HepG2 (cell line): ENCODE results near the gene ZMYND8. TPM values are rescaled to one million over a fixed set of nuclear protein-coding genes. Genes with fewer than 3 reads are reported as not detected.

ENCODE experiments used
- CBFB ChIP-seq: sonication (generic); formaldehyde crosslinking; IDR thresholded peaks from 2 replicates; pipeline ENCODE4 v1.4.0; 2020; ENCODE audit warnings: missing genetic modification reagents
- FIP1L1 ChIP-seq: fragments of 200-400 bp; formaldehyde crosslinking; IDR thresholded peaks from 2 replicates; pipeline ENCODE4 v1.6.1; 2018; ENCODE audit warnings: low read depth, mild to moderate bottlenecking, low read length, moderate library complexity, borderline replicate concordance; ENCODE audit not compliant: insufficient read depth
- ISX ChIP-seq: sonication (generic); formaldehyde crosslinking; conservative IDR thresholded peaks from 2 replicates; pipeline ENCODE4 v1.5.0; 2020; ENCODE audit warnings: missing genetic modification reagents
- KAT7 ChIP-seq: IDR thresholded peaks from 2 replicates; pipeline ENCODE4 v1.6.1; 2018; ENCODE audit warnings: borderline replicate concordance, missing compliant biosample characterization
- KDM5A ChIP-seq: fragments of 200-600 bp; sonication (generic); IDR thresholded peaks from 2 replicates; pipeline ENCODE4 v1.7.0; 2018; ENCODE audit warnings: antibody characterized with exemption, mild to moderate bottlenecking, low read length, borderline replicate concordance
- MAFG ChIP-seq: sonication (generic); formaldehyde crosslinking; IDR thresholded peaks from 2 replicates; pipeline ENCODE4 v1.5.1; 2020; ENCODE audit warnings: mild to moderate bottlenecking, missing genetic modification reagents
- PRMT3 ChIP-seq: sonication (generic); formaldehyde crosslinking; IDR thresholded peaks from 2 replicates; pipeline ENCODE4 v1.8.1; 2022; ENCODE audit warnings: low read depth, mild to moderate bottlenecking, moderate library complexity, missing genetic modification reagents, borderline replicate concordance
- RFX3 ChIP-seq: IDR thresholded peaks from 2 replicates; pipeline ENCODE4 v1.6.1; 2016; ENCODE audit warnings: missing biosample characterization, missing genetic modification reagents
- TBX2 ChIP-seq: sonication (generic); formaldehyde crosslinking; IDR thresholded peaks from 2 replicates; pipeline ENCODE4 v1.5.0; 2020; ENCODE audit warnings: missing genetic modification reagents, mild to moderate bottlenecking, borderline replicate concordance
- TOPORS ChIP-seq: sonication (generic); formaldehyde crosslinking; IDR thresholded peaks from 2 replicates; pipeline ENCODE4 v1.8.0; 2023; ENCODE audit warnings: mild to moderate bottlenecking, missing genetic modification reagents
- ZIK1 ChIP-seq: sonication (generic); formaldehyde crosslinking; IDR thresholded peaks from 2 replicates; pipeline ENCODE4 v1.5.0; 2020; ENCODE audit warnings: mild to moderate bottlenecking, low read depth, missing genetic modification reagents, borderline replicate concordance
- ZKSCAN5 ChIP-seq: sonication (generic); formaldehyde crosslinking; IDR thresholded peaks from 2 replicates; pipeline ENCODE4 v1.5.1; 2020; ENCODE audit warnings: mild to moderate bottlenecking, missing genetic modification reagents
- ZNF136 ChIP-seq: sonication (generic); formaldehyde crosslinking; IDR thresholded peaks from 2 replicates; pipeline ENCODE4 v1.8.1; 2022; ENCODE audit warnings: low read depth, mild to moderate bottlenecking, moderate library complexity, missing genetic modification reagents
- ZNF253 ChIP-seq: sonication (generic); formaldehyde crosslinking; IDR thresholded peaks from 2 replicates; pipeline ENCODE4 v1.8.0; 2022; ENCODE audit warnings: mild to moderate bottlenecking, missing genetic modification reagents, borderline replicate concordance
- ZNF496 ChIP-seq: sonication (generic); formaldehyde crosslinking; IDR thresholded peaks from 2 replicates; pipeline ENCODE4 v1.8.1; 2023; ENCODE audit warnings: mild to moderate bottlenecking, moderate library complexity, missing genetic modification reagents; ENCODE audit not compliant: insufficient replicate concordance
- ZNF546 ChIP-seq: sonication (generic); formaldehyde crosslinking; conservative IDR thresholded peaks from 2 replicates; pipeline ENCODE4 v1.8.1; 2023; ENCODE audit warnings: mild to moderate bottlenecking, missing genetic modification reagents
- ZNF652 ChIP-seq: IDR thresholded peaks from 2 replicates; pipeline ENCODE4 v1.6.1; 2016; ENCODE audit warnings: low read depth, borderline replicate concordance
- polyA plus RNA-seq, 8 experiments: library from polyadenylated mRNA; depleted of rRNA in 3 of 8; stranded (reverse) in 7 of 8; unstranded in 1 of 8; fragments of >200 nt; fragmentation: Illumina TruSeq in 4 of 8; extraction: Trizol in 4 of 8; gene quantifications; 2 replicates each; pipeline versions ENCODE4 v1.2.1 to v1.2.3, GENCODE V29; 2011 to 2016; ENCODE audit warnings: low read depth in 4 of 8, missing spikeins in 1 of 8, mixed read lengths in 1 of 8; ENCODE audit not compliant: insufficient read depth in 1 of 8
- total RNA-seq, 5 experiments: library from RNA; depleted of rRNA; stranded (reverse); fragments of >200 nt; fragmentation: Illumina TruSeq; extraction: Trizol; gene quantifications; 2 replicates each; pipeline ENCODE4 v1.2.3, GENCODE V29; 2016; ENCODE audit warnings: low read depth in 1 of 5
- TF ChIP-seq, protein P1 (sequence below): sonication (generic); formaldehyde crosslinking; IDR thresholded peaks from 2 replicates; pipeline ENCODE4 v1.5.0; 2020; ENCODE audit warnings: mild to moderate bottlenecking, missing genetic modification reagents, borderline replicate concordance
- TF ChIP-seq, protein P2 (sequence below): IDR thresholded peaks from 2 replicates; pipeline ENCODE4 v1.6.1; 2012; ENCODE audit warnings: inconsistent platforms
- TF ChIP-seq, protein P3 (sequence below): sonication (generic); formaldehyde crosslinking; IDR thresholded peaks from 2 replicates; pipeline ENCODE4 v1.5.1; 2020; ENCODE audit warnings: missing genetic modification reagents, mild to moderate bottlenecking, borderline replicate concordance

ZMYND8 gene
- total and polyA plus RNA-seq, 2 of the 13 experiments (the other 11 are each of a cell fraction or from before 2014, with no cell fraction given), result 53.9 to 84.7 TPM

DNA sequence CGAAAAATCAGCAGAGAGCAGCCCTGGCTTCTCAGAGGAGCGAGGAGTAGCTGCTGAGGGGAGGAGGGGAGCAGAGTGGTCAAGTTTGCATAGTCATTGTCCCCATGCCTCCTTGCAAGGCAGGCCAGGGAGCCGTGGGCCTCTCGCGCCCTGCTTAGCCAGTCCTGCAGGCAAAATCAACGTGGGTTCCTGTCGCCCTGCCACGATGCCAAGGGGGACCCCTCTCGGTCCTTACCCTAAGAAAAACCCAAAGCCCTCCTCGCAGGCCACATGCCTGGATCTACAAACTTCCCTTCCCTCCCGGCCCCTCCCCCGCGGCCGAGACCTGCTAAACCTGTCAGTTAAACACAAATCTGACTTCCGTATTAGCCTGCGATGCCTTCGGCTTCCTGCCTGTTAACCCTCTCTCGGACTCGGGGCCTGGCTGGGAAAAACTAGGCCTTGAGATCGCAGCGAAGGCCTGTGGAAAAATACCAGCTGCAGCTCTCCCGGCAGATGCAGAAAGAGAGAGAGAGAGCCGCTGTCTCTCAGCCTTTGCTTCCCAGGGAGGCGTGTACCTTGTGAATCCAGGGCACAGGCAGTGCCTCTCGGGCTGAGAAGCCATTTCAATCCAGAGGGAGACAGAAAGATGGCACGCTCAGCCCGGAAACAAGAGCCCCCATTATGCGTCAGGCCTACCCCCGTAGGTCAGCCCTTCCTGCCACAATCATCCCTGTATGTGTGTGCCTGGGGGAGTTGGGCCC is 968 bp upstream of the ZMYND8 start (continued):
- TF ChIP-seq, protein P1, sequence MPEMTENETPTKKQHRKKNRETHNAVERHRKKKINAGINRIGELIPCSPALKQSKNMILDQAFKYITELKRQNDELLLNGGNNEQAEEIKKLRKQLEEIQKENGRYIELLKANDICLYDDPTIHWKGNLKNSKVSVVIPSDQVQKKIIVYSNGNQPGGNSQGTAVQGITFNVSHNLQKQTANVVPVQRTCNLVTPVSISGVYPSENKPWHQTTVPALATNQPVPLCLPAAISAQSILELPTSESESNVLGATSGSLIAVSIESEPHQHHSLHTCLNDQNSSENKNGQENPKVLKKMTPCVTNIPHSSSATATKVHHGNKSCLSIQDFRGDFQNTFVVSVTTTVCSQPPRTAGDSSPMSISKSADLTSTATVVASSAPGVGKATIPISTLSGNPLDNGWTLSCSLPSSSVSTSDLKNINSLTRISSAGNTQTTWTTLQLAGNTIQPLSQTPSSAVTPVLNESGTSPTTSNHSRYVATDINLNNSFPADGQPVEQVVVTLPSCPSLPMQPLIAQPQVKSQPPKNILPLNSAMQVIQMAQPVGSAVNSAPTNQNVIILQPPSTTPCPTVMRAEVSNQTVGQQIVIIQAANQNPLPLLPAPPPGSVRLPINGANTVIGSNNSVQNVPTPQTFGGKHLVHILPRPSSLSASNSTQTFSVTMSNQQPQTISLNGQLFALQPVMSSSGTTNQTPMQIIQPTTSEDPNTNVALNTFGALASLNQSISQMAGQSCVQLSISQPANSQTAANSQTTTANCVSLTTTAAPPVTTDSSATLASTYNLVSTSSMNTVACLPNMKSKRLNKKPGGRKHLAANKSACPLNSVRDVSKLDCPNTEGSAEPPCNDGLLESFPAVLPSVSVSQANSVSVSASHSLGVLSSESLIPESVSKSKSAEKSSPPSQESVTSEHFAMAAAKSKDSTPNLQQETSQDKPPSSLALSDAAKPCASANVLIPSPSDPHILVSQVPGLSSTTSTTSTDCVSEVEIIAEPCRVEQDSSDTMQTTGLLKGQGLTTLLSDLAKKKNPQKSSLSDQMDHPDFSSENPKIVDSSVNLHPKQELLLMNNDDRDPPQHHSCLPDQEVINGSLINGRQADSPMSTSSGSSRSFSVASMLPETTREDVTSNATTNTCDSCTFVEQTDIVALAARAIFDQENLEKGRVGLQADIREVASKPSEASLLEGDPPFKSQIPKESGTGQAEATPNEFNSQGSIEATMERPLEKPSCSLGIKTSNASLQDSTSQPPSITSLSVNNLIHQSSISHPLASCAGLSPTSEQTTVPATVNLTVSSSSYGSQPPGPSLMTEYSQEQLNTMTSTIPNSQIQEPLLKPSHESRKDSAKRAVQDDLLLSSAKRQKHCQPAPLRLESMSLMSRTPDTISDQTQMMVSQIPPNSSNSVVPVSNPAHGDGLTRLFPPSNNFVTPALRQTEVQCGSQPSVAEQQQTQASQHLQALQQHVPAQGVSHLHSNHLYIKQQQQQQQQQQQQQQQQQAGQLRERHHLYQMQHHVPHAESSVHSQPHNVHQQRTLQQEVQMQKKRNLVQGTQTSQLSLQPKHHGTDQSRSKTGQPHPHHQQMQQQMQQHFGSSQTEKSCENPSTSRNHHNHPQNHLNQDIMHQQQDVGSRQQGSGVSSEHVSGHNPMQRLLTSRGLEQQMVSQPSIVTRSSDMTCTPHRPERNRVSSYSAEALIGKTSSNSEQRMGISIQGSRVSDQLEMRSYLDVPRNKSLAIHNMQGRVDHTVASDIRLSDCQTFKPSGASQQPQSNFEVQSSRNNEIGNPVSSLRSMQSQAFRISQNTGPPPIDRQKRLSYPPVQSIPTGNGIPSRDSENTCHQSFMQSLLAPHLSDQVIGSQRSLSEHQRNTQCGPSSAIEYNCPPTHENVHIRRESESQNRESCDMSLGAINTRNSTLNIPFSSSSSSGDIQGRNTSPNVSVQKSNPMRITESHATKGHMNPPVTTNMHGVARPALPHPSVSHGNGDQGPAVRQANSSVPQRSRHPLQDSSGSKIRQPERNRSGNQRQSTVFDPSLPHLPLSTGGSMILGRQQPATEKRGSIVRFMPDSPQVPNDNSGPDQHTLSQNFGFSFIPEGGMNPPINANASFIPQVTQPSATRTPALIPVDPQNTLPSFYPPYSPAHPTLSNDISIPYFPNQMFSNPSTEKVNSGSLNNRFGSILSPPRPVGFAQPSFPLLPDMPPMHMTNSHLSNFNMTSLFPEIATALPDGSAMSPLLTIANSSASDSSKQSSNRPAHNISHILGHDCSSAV (CRISPR knock-in tag), result no peak
- peak; percentile 92 for TF ChIP-seq PRMT3 (CRISPR knock-in tag)
- peak; percentile 98 for TF ChIP-seq ISX (CRISPR knock-in tag)
- TF ChIP-seq ZNF136 (CRISPR knock-in tag), result peak; percentile 98; the same call in 1 of the 2 replicates
- TF ChIP-seq ZNF546, result no peak; the same call in 1 of the 2 replicates
- TF ChIP-seq, protein P2, sequence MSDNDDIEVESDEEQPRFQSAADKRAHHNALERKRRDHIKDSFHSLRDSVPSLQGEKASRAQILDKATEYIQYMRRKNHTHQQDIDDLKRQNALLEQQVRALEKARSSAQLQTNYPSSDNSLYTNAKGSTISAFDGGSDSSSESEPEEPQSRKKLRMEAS, result no peak
- TF ChIP-seq FIP1L1, result peak; percentile 98
- peak; percentile 98 for TF ChIP-seq KAT7 (CRISPR knock-in tag)
- no peak for TF ChIP-seq ZNF253 (CRISPR knock-in tag)
- TF ChIP-seq ZNF496 (CRISPR knock-in tag), result no peak
- peak; percentile 100 for TF ChIP-seq ZNF652
- TF ChIP-seq KDM5A, result no peak; the same call in 1 of the 2 replicates
- TF ChIP-seq CBFB (CRISPR knock-in tag), result peak; percentile 90; the same call in 1 of the 2 replicates
- peak; percentile 73; the same call in 1 of the 2 replicates for TF ChIP-seq MAFG (CRISPR knock-in tag)
- no peak for TF ChIP-seq RFX3 (CRISPR knock-in tag)
- peak; percentile 92 for TF ChIP-seq ZIK1 (CRISPR knock-in tag)
- peak; percentile 56; the same call in 1 of the 2 replicates for TF ChIP-seq ZKSCAN5
- TF ChIP-seq TBX2 (CRISPR knock-in tag), result peak; percentile 92
- TF ChIP-seq, protein P3, sequence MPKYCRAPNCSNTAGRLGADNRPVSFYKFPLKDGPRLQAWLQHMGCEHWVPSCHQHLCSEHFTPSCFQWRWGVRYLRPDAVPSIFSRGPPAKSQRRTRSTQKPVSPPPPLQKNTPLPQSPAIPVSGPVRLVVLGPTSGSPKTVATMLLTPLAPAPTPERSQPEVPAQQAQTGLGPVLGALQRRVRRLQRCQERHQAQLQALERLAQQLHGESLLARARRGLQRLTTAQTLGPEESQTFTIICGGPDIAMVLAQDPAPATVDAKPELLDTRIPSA (CRISPR knock-in tag), result no peak; the same call in 1 of the 2 replicates
- peak; percentile 93 for TF ChIP-seq TOPORS
